H1 (cell line): Measurements from ENCODE around the gene CRACDL. TPM values are rescaled to one million over a fixed set of nuclear protein-coding genes. Genes with fewer than 3 reads are reported as not detected.

Experiments used
- CREB1 ChIP-seq: IDR thresholded peaks from 2 replicates; pipeline ENCODE4 v1.6.1; 2012; ENCODE audit warnings: inconsistent platforms
- GABPA ChIP-seq: IDR thresholded peaks from 2 replicates; pipeline ENCODE4 v1.6.1; 2011; ENCODE audit warnings: mild to moderate bottlenecking, low read length, moderate library complexity, borderline replicate concordance; ENCODE audit not compliant: insufficient read depth
- HDAC6 ChIP-seq: IDR thresholded peaks from one replicate; pipeline ENCODE4 v1.7.1; 2012; ENCODE audit warnings: low read depth, mild to moderate bottlenecking, inconsistent platforms, low read length, moderate library complexity
- NRF1 ChIP-seq: IDR thresholded peaks from 2 replicates; pipeline ENCODE4 v1.6.1; 2011; ENCODE audit warnings: mild to moderate bottlenecking, low read depth, low read length, improper control_type of control experiment
- RFX5 ChIP-seq: IDR thresholded peaks from 2 replicates; pipeline ENCODE4 v1.6.1; 2011; ENCODE audit warnings: low read depth, low read length, improper control_type of control experiment, borderline replicate concordance
- polyA plus RNA-seq, 7 experiments: library from polyadenylated mRNA; depleted of rRNA in 3 of 7; stranded (reverse) in 5 of 7; unstranded in 2 of 7; fragments of >200 nt in 5 of 7; fragments of 200-250 nt in 2 of 7; gene quantifications; 1 replicate in 5 of 7; 2 replicates in 1 of 7; 4 replicates in 1 of 7; pipeline versions ENCODE4 v1.2.1 to v1.2.3, GENCODE V29; 2011 to 2013; ENCODE audit warnings: missing spikeins in 2 of 7, mixed read lengths in 2 of 7
- total RNA-seq: library from RNA; stranded (reverse); fragmentation: NEBNext Ultra II Directional; extraction: Animal tissue kit (Norgen Biotek cat#: 25700); gene quantifications from 2 replicates; pipeline ENCODE4 v1.2.1, GENCODE V29; 2021

The CRACDL gene
- total and polyA plus RNA-seq, 2 of the 8 experiments (the other 6 are each of a cell fraction or from before 2014, with no cell fraction given), result 0.07 to 0.38 TPM

- TF ChIP-seq RFX5 (no peak), NRF1 (no peak), CREB1 (no peak), GABPA (no peak), HDAC6 (no peak)
Measured at GRCh38 chr2:98911376-98912154, 24.5 kb downstream of the CRACDL start (continued).
